Measurements from ENCODE around the gene RASGRF1. TPM values are rescaled to one million over a fixed set of nuclear protein-coding genes. Genes with fewer than 3 reads are reported as not detected.

Gene RASGRF1
- total RNA-seq, 1 donor from 2014 or later: 0.41 TPM

GRCh38 chr15:78938658-78939488 lies 151.7 kb downstream of the RASGRF1 start:
- Mint-ChIP-seq H3K4me1 (ENCODE audit: unreplicated experiment) (no peaks in the 10 kb centered on the region), H3K4me3 (no peak overlapping the region), H3K27me3 (peaks cover 9% of the 10 kb centered on the region), H3K36me3 (peaks cover 3% of the 10 kb centered on the region), H3K27ac (no peak overlapping the region), H3K9me3 (no peaks in the 10 kb centered on the region)
- no peak for DNase-seq (ENCODE audit: extremely low spot score, unreplicated experiment)
- TF ChIP-seq CTCF (conservative IDR thresholded peaks at IDR 0.05): no peak

- Mint-ChIP-seq H3K27ac (no peak overlapping the region), H3K4me3 (no peak overlapping the region), H3K36me3 (peaks cover 3% of the 10 kb centered on the region), H3K4me1 (ENCODE audit: unreplicated experiment) (no peaks in the 10 kb centered on the region), H3K27me3 (no peaks in the 10 kb centered on the region), H3K9me3 (no peaks in the 10 kb centered on the region)
- TF ChIP-seq CTCF (conservative IDR thresholded peaks at IDR 0.05): no peak
- no peak for DNase-seq (ENCODE audit: extremely low spot score, unreplicated experiment)
These were observed 153.3 kb downstream of the RASGRF1 start for GRCh38 chr15:78937132-78937739.

- no peak for TF ChIP-seq CTCF (conservative IDR thresholded peaks at IDR 0.05)
- Mint-ChIP-seq H3K4me1 (ENCODE audit: unreplicated experiment) (no peaks in the 10 kb centered on the region), H3K4me3 (no peak overlapping the region), H3K9me3 (no peaks in the 10 kb centered on the region), H3K27me3 (no peaks in the 10 kb centered on the region), H3K36me3 (peaks cover 6% of the 10 kb centered on the region), H3K27ac (no peak overlapping the region)
- DNase-seq (ENCODE audit: extremely low spot score, unreplicated experiment): no peak
These were observed 155.9 kb downstream of the RASGRF1 start for GRCh38 chr15:78934655-78935023.

GRCh38 chr15:78933823-78934654 lies 156.5 kb downstream of the RASGRF1 start:
- Mint-ChIP-seq H3K36me3 (peaks cover 6% of the 10 kb centered on the region), H3K4me3 (no peak overlapping the region), H3K27ac (no peak overlapping the region), H3K27me3 (no peaks in the 10 kb centered on the region), H3K4me1 (ENCODE audit: unreplicated experiment) (no peaks in the 10 kb centered on the region), H3K9me3 (no peaks in the 10 kb centered on the region)
- DNase-seq (ENCODE audit: extremely low spot score, unreplicated experiment): no peak
- no peak for TF ChIP-seq CTCF (conservative IDR thresholded peaks at IDR 0.05)

GRCh38 chr15:78933187-78933822 lies 157.3 kb downstream of the RASGRF1 start:
- Mint-ChIP-seq H3K9me3 (no peaks in the 10 kb centered on the region), H3K4me3 (no peak overlapping the region), H3K36me3 (peaks cover 3% of the 10 kb centered on the region), H3K27me3 (no peaks in the 10 kb centered on the region), H3K27ac (no peak overlapping the region), H3K4me1 (ENCODE audit: unreplicated experiment) (no peaks in the 10 kb centered on the region)
- no peak for DNase-seq (ENCODE audit: extremely low spot score, unreplicated experiment)
- TF ChIP-seq CTCF (conservative IDR thresholded peaks at IDR 0.05): no peak
